Lower leg skin (tissue), 3 donors: ENCODE data around the gene HSP90AA1.

ENCODE experiments used
- CTCF ChIP-seq, 3 donors: fragments of 450-650 bp; IDR thresholded peaks; one replicate each; pipeline ENCODE4 v1.5.1; 2016; ENCODE audit warnings: antibody characterized with exemption in 3 of 3, mild to moderate bottlenecking in 3 of 3, moderate library complexity in 2 of 3
- POLR2A ChIP-seq, 2 donors: fragments of 450-650 bp; IDR thresholded peaks; one replicate each; pipeline ENCODE4 v1.6.1; 2016 to 2017; ENCODE audit warnings: antibody characterized with exemption in 2 of 2, mild to moderate bottlenecking in 1 of 2, moderate library complexity in 1 of 2

DNA sequence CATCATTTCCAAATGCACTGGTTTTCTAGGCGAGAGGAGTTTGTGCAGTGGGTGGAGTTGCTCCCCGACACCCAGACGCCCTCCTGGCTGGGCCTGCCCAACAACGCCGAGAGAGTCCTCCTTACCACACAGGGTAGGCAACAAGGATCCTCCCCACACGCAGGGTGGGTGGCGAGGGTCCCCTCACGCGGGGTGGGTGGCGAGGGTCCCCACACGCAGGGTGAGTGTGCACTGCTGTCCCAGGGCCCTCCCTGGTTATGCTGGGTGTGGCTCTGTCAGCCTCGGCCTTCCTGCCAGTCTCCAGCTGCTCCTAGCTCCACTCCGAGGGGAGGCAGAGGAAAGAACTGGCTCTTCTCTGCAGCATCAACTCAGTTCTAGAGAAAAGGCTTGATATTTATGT is 42.3 kb downstream of the HSP90AA1 start:
- no peak for TF ChIP-seq CTCF (IDR thresholded peaks at IDR 0.05)
- no peak for TF ChIP-seq POLR2A (IDR thresholded peaks at IDR 0.05)
